ENCODE measurements around the gene ARSG. TPM values are rescaled to one million over a fixed set of nuclear protein-coding genes. Genes with fewer than 3 reads are reported as not detected.
"Not testable (repeated sequence)": the region's sequence is repeated elsewhere in the genome, so short reads cannot be mapped to it uniquely, and the experiment has no call there.

The ARSG gene
- total RNA-seq, 2 donors from 2014 or later: 5.4 to 16.9 TPM

GRCh38 chr17:68357886-68358285, 66.6 kb downstream of the ARSG start:
- TF ChIP-seq CTCF (IDR thresholded peaks at IDR 0.05): no peak
- no peaks in the 10 kb centered on the region for H3K36me3 ChIP-seq
- no peak for ATAC-seq (ENCODE audit: insufficient number of reproducible peaks, low FRiP score, low read depth)

GRCh38 chr17:68359791-68360535, 68.7 kb downstream of the ARSG start:
- H3K9me3 ChIP-seq: no peaks in the 10 kb centered on the region
- ATAC-seq (ENCODE audit: insufficient number of reproducible peaks, low FRiP score, low read depth): no peak
- no peaks in the 10 kb centered on the region for H3K36me3 ChIP-seq
- no peak overlapping the region for H3K27ac ChIP-seq
- H3K4me3 ChIP-seq: no peak overlapping the region
- H3K4me1 ChIP-seq (ENCODE audit: control insufficient read depth in 1 of 2, low read depth in 2 of 2): no peaks in the 10 kb centered on the region
- no peak for TF ChIP-seq CTCF (IDR thresholded peaks at IDR 0.05)
- no peaks in the 10 kb centered on the region for H3K27me3 ChIP-seq (replicated peaks; ENCODE audit: insufficient read depth)
- DNase-seq (ENCODE audit: low spot score): no peak

More at GRCh38 chr17:68357886-68358285, 66.6 kb downstream of the ARSG start:
- Histone ChIP-seq H3K4me3 (no peak overlapping the region), H3K27ac (no peak overlapping the region), H3K9me3 (no peaks in the 10 kb centered on the region), H3K27me3 (replicated peaks; ENCODE audit: insufficient read depth) (no peaks in the 10 kb centered on the region), H3K4me1 (ENCODE audit: control insufficient read depth in 1 of 2, low read depth in 2 of 2) (peaks cover 0 to 6% of the 10 kb centered on the region in 2 donors)
- no peak for DNase-seq (ENCODE audit: low spot score)

- Histone ChIP-seq H3K4me1 (ENCODE audit: control insufficient read depth in 1 of 2, low read depth in 2 of 2) (no peaks in the 10 kb centered on the region), H3K36me3 (no peaks in the 10 kb centered on the region), H3K27ac (no peak overlapping the region), H3K9me3 (no peaks in the 10 kb centered on the region), H3K4me3 (no peak overlapping the region), H3K27me3 (replicated peaks; ENCODE audit: insufficient read depth) (no peaks in the 10 kb centered on the region)
- ATAC-seq (ENCODE audit: insufficient number of reproducible peaks, low FRiP score, low read depth): no peak
- TF ChIP-seq CTCF (IDR thresholded peaks at IDR 0.05): no peak
- DNase-seq (ENCODE audit: low spot score): no peak
Observed at GRCh38 chr17:68365469-68365868, 74.2 kb downstream of the ARSG start.

- Histone ChIP-seq H3K27me3 (replicated peaks; ENCODE audit: insufficient read depth) (no peaks in the 10 kb centered on the region), H3K36me3 (no peaks in the 10 kb centered on the region), H3K9me3 (no peaks in the 10 kb centered on the region), H3K4me1 (ENCODE audit: control insufficient read depth in 1 of 2, low read depth in 2 of 2) (no peaks in the 10 kb centered on the region), H3K27ac (no peak overlapping the region), H3K4me3 (no peak overlapping the region)
- ATAC-seq (ENCODE audit: insufficient number of reproducible peaks, low FRiP score, low read depth) (no peak), DNase-seq (ENCODE audit: low spot score) (no peak)
- no peak for TF ChIP-seq CTCF (IDR thresholded peaks at IDR 0.05)
Observed at GRCh38 chr17:68368387-68368786, 77.1 kb downstream of the ARSG start.

GRCh38 chr17:68375566-68375965, 84.3 kb downstream of the ARSG start:
- TF ChIP-seq CTCF (IDR thresholded peaks at IDR 0.05): no peak
- no peaks in the 10 kb centered on the region for H3K27me3 ChIP-seq (replicated peaks; ENCODE audit: insufficient read depth)

GRCh38 chr17:68376178-68376577, 84.9 kb downstream of the ARSG start:
- not testable (repeated sequence) for H3K27me3 ChIP-seq (replicated peaks; ENCODE audit: insufficient read depth); ATAC-seq (ENCODE audit: insufficient number of reproducible peaks, low FRiP score, low read depth); DNase-seq (ENCODE audit: low spot score); H3K36me3 ChIP-seq; H3K9me3 ChIP-seq; H3K27ac ChIP-seq; H3K4me3 ChIP-seq
- peaks cover 18 to 27% of the 10 kb centered on the region in 2 donors for H3K4me1 ChIP-seq (ENCODE audit: control insufficient read depth in 1 of 2, low read depth in 2 of 2)

More at GRCh38 chr17:68375566-68375965, 84.3 kb downstream of the ARSG start:
- DNase-seq (ENCODE audit: low spot score) (no peak), ATAC-seq (ENCODE audit: insufficient number of reproducible peaks, low FRiP score, low read depth) (no peak)
- H3K9me3 ChIP-seq: no peaks in the 10 kb centered on the region
- no peaks in the 10 kb centered on the region for H3K36me3 ChIP-seq
- H3K27ac ChIP-seq: no peak overlapping the region
- H3K4me1 ChIP-seq (ENCODE audit: control insufficient read depth in 1 of 2, low read depth in 2 of 2): peaks cover 18 to 27% of the 10 kb centered on the region in 2 donors
- H3K4me3 ChIP-seq: no peak overlapping the region

All from thoracic aorta (tissue), 2 donors.